Activated CD4-positive, alpha-beta T cell treated with anti-CD3 and anti-CD28 coated beads, Interleukin-2, amount 50 U/mL, for 4 hours (primary cell): ENCODE data around the gene C20orf144.

Experiments
- DNase-seq, 2 experiments: peaks; one replicate each; pipeline ENCODE4 v3.0.0-alpha.2; 2020

The C20orf144 gene

DNA sequence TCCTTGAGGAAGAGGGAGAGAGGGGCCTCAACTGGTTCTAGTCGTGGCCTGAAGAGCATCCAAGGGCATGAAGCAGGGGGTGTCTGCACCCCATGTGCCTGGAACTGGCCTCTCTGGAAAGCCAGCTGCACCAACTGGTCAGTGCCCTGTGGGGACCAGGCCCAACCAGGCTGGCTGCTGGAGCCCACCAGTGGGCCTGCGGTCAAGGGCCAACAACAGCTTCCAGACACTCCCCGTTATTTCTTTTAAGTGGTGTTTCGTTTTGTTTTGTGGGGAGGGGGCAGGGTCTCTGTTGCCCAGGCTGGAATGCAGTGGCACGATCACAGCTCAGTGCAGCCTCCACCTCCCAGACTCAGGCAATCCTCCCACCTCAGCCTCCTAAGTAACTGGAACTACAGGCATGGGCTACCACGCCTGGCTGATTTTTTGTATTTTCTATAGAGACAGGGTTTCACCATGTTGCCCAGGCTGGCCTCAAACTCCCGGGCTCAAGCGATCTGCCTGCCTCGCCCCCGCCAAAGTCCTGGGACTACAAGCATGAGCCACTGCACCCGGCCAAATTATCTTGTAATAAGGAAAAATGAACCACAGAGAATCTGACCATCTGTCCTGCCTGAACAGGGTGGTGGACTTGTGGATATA is 11.9 kb upstream of the C20orf144 start:
- DNase-seq: no peak

DNA sequence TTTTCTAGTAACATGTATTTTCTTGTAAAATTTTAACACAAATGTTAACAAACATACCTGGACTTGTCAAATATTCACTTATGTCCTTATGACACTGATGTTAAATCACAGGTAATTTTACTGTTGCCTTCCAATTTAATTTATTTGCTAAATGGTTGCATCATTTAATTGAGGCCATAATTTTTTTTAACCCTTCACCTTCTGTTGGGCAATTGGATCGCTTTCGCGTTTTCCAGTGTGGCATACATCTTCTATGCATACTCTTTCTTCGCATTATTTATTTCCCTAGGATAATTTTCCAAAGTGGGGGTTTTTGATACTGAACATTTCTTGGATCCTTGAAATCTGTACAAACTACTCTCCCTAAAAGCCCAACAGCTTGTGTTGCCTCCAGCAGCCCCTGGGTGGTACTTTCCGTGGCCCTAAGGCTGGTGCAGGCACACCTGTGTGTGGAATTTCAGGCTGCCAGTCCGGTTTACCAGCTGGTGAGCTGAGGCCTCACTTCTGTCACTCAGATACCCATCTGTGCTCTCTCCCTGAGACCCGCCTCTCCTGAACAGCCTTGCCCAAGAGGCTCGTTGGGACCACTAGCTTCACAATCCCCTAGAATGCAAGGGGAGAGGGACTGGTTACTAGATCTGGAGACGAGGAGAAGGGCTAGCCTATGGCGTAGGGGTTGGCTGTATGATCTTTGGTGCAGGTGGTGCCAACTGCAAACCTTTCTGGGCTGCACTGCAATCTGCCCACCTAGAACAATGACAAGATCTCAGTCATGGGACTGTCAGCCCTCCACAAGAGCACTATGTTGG is 11.2 kb upstream of the C20orf144 start:
- no peak for DNase-seq

DNA sequence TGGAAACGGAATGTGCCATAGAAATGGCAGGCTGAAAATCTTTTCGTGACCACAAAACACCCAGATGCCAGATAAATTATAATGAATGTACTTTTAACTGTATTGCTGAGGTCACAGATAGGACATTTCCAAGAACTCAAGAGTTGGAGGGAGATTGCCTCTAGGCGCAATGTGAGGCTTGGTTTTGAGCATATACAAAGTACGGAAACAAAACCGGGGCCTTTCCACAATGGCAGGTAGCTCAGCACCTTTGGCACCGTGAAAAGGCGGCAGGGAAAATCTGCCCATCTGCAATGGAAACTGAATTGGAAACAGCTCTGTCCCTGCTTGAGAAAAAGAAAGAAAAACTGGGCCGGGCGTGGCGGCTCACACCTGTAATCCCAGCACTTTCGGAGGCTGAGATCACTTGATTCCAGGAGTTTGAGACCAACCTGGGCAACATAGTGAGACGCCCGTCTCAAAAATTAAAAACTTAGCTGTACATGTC is 10.5 kb upstream of the C20orf144 start:
- DNase-seq: no peak

- no peak for DNase-seq
These were observed 8.8 kb upstream of the C20orf144 start for GRCh38 chr20:33653218-33653899.

GRCh38 chr20:33653900-33654596 is 8.1 kb upstream of the C20orf144 start:
- no peak for DNase-seq

DNA sequence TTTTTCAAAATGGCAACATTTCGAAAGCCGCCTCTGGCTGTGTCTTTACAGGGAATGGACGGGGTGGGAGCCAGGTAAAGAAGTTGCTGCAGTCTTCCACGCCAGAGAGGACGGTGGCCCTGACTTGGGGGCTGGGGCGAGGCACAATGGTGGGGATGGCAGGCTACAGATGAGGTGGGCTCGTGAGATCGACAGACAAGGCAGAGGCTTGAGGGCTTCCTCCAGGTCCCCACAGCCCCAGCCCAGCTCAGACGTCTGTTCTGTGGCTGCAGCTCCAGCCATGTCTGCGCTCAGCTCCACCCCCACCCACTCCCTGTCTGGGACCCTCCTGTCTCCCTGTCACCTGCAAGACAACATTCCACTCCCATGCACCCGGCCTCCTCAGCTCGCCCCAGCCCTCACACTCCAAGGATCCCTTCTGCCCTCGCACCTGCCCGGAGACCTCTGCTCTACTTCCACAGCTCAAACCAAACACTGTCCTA is 7.4 kb upstream of the C20orf144 start:
- no peak for DNase-seq

GRCh38 chr20:33655164-33655563 is 7.0 kb upstream of the C20orf144 start:
- no peak for DNase-seq

GRCh38 chr20:33656010-33656782 is 5.9 kb upstream of the C20orf144 start:
- DNase-seq: no peak

- DNase-seq: no peak
These were observed 5.1 kb upstream of the C20orf144 start for GRCh38 chr20:33656783-33657703.

GRCh38 chr20:33657704-33658095 is 4.4 kb upstream of the C20orf144 start:
- no peak for DNase-seq

GRCh38 chr20:33658510-33658909 is 3.6 kb upstream of the C20orf144 start:
- no peak for DNase-seq

GRCh38 chr20:33658929-33659328 is 3.2 kb upstream of the C20orf144 start:
- no peak for DNase-seq

DNA sequence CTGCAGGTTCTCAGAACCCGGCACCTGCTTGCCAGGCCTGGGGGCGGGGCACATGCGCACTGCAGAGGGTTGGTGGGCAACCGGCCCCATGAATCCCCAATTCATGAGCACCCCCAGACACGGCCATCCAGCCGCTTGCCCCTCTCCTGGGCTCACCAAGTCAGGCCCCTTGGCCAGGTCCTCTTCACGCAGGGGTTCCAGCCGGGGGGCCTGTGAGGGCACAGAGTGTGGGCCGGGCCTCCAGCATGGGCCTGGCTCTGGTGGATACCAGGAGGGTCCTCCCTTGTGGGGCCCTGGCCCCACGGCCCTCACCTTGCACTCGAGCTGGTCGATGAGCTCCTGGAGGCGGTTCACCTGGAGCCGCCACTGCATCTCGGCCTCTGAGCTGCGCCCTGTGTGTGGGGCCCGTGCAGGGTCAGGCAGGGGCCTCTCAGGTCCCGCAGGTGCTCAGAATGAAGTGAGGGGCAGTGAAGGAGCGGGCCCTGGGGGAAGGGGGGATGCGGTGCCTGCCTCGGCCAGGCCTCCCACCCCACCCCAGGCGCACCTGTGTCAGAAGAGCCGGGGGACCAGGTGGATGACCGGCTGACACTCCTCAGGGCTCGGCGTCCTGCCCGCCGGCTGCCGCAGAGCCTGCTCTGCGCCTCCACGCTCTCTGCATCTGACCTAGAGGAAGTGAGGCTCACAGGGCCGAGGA is 2.6 kb upstream of the C20orf144 start:
- no peak for DNase-seq

- DNase-seq: no peak
These were observed 2.0 kb upstream of the C20orf144 start for GRCh38 chr20:33660035-33660684.

DNA sequence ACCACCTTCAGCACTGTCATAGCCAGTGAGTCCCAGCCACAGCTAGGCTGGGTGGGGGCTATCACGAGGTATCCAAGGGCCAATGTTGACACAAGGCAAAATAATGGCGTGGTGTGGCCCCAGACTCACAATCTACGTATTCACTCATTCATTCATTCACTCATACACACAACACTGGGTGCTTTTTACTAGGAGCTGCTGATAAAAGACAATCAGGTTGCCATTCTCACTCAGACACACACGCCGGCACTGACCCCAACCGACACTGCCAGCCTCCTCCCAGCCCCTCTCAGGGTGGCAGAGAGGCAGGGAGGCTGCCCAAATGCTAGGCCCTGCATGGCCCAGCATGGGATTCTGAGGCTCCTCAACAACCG is 1.5 kb upstream of the C20orf144 start:
- no peak for DNase-seq

DNA sequence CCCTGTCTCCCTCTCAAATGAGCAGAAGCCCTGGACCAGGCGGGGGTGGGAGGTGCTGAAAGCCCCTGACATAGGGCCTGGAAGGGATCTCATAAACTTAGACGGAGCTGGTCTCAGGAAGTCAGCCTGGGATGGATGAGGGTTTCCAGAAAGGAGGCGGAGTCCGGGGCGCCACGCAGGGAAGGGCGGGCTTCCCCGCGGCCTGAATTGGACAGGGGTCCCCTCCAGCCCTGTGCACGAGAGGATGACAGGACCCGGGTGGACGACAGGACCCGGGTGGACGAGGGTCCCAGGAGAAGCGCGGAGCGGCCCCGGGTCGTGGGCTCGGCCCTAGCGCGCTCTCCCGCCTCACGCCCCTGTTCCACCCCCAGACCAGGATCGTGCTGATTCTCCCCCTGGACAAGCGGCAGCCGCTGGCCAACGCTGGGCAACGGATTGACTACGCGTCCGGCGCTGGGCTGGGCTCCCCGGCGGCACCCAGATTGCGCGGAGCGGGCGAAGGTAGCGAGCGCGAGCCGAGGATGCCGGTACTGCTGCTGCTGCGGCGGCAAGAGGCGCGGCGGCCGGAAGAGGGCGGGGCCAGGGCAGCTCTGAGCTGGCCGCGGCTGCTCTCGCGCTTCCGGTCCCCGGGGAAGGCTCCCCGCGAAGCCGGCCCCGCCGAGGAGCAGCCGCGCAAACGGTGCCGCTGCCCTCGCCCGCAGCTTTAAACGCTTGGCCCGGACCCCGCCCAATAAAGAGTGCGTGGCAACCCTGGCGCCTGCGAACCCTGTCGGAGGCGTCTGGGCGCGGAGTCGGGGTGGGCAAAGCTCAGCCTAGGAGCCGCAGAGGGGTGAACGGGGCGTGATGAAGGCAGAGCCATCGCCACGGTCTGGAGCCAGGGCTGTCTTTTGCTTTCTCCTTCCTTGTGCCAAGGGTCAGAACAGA is 1.3 kb downstream of the C20orf144 start:
- DNase-seq: peak; percentile 65 to 73

GRCh38 chr20:33664085-33664761 is 2.1 kb downstream of the C20orf144 start:
- DNase-seq: no peak

DNA sequence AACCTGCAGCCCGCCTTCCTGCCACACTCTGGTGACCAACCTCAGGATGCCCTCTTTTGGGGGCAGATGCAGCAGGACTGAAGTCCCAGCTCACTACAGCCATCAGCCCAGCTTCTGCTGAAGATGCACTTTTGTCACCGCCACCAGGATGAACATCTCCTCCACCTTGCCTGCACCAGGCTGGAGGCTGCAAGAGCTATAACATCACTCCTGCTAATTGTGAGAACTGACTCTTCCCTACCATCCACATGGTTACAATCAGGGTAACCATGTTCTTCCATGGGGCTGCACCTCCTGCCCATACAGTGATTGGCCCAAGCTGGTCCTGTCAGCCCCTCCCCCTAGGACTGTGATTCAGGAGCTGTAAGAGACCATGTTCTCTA is 2.6 kb downstream of the C20orf144 start:
- no peak for DNase-seq
